HG02759 (cell line): ENCODE results near the gene PMM1.
"Not testable (repeated sequence)": the region's sequence is repeated elsewhere in the genome, so short reads cannot be mapped to it uniquely, and the experiment has no call there.

Experiments
- ATAC-seq: cut with Tn5 transposase; IDR thresholded peaks from one replicate; pipeline ENCODE4 v1.9.1; 2021; ENCODE audit warnings: mild to moderate bottlenecking, moderate library complexity; ENCODE audit not compliant: unreplicated experiment

The PMM1 gene

GRCh38 chr22:41564563-41564962 is 25.1 kb downstream of the PMM1 start:
- no peak for ATAC-seq

GRCh38 chr22:41563051-41563711 is 26.5 kb downstream of the PMM1 start:
- ATAC-seq: no peak

- ATAC-seq: no peak
Measured at GRCh38 chr22:41562461-41562860, 27.2 kb downstream of the PMM1 start.

- no peak for ATAC-seq
Measured at GRCh38 chr22:41561788-41562187, 27.9 kb downstream of the PMM1 start.

GRCh38 chr22:41561335-41561734 is 28.3 kb downstream of the PMM1 start:
- no peak for ATAC-seq

GRCh38 chr22:41560095-41560471 is 29.6 kb downstream of the PMM1 start:
- no peak for ATAC-seq

- ATAC-seq: not testable (repeated sequence)
Measured at GRCh38 chr22:41558241-41558630, 31.4 kb downstream of the PMM1 start.

GRCh38 chr22:41557401-41558240 is 32.0 kb downstream of the PMM1 start:
- no peak for ATAC-seq

GRCh38 chr22:41556561-41556960 is 33.1 kb downstream of the PMM1 start:
- no peak for ATAC-seq

- no peak for ATAC-seq
Measured at GRCh38 chr22:41555325-41555982, 34.2 kb downstream of the PMM1 start.

- ATAC-seq: no peak
Measured at GRCh38 chr22:41551877-41552582, 37.6 kb downstream of the PMM1 start.

- no peak for ATAC-seq
Measured at GRCh38 chr22:41550952-41551491, 38.6 kb downstream of the PMM1 start.

- no peak for ATAC-seq
Measured at GRCh38 chr22:41548830-41549211, 40.8 kb downstream of the PMM1 start.

GRCh38 chr22:41544671-41545476 is 44.8 kb downstream of the PMM1 start:
- no peak for ATAC-seq

- peak; percentile 94 for ATAC-seq
Measured at GRCh38 chr22:41543854-41544670, 45.6 kb downstream of the PMM1 start, which contains the start of gene POLR3H. POLR3H (minus strand) TSS chr22:41544470; CDS start chr22:41544101, 369 bp downstream.

GRCh38 chr22:41542224-41542623 is 47.4 kb downstream of the PMM1 start:
- ATAC-seq: no peak

GRCh38 chr22:41541484-41541883 is 48.2 kb downstream of the PMM1 start:
- no peak for ATAC-seq

GRCh38 chr22:41540365-41540764 is 49.3 kb downstream of the PMM1 start:
- no peak for ATAC-seq

GRCh38 chr22:41540006-41540315 is 49.7 kb downstream of the PMM1 start:
- no peak for ATAC-seq
